ENCODE results near the gene SYMPK.

- TF ChIP-seq SUZ12 (IDR thresholded peaks at IDR 0.05; ENCODE audit: extremely low read depth, insufficient read depth, insufficient read length) (no peak), YY1 (IDR thresholded peaks at IDR 0.05; ENCODE audit: insufficient read depth, insufficient read length) (no peak)
Measured at GRCh38 chr19:45860359-45861259, 2.3 kb downstream of the SYMPK start.

Measured in NT2/D1 (cell line).